Esophagus squamous epithelium (tissue), 4 donors: ENCODE data around the gene ABHD2.

ENCODE experiments used
- CTCF ChIP-seq, 6 experiments: fragments of 450-650 bp in 4 of 6; fragments of 200-600 bp in 2 of 6; sonication (generic) in 2 of 6; IDR thresholded peaks; one replicate each; pipeline ENCODE4 v1.5.1; 2016 to 2019; ENCODE audit warnings: antibody characterized with exemption in 6 of 6, mild to moderate bottlenecking in 4 of 6, moderate library complexity in 4 of 6
- POLR2A ChIP-seq, 4 donors: fragments of 450-650 bp; IDR thresholded peaks; one replicate each; pipeline ENCODE4 v1.6.1; 2017; ENCODE audit warnings: antibody characterized with exemption in 4 of 4, mild to moderate bottlenecking in 4 of 4, moderate library complexity in 3 of 4

GRCh38 chr15:89095073-89095472, 6.8 kb downstream of the ABHD2 start:
- TF ChIP-seq CTCF (IDR thresholded peaks at IDR 0.05): no peak
- no peak for TF ChIP-seq POLR2A (IDR thresholded peaks at IDR 0.05)
